GM23248 (cell line): ENCODE results near the gene WBP1L. TPM values are rescaled to one million over a fixed set of nuclear protein-coding genes. Genes with fewer than 3 reads are reported as not detected.
A peak's percentile ranks its signal among the peaks of the same experiment; 100 is the strongest.

Source experiments
- DNase-seq: peaks from one replicate; pipeline ENCODE4 v3.0.0-alpha.2; 2015
- H2AFZ ChIP-seq: fragments of 200-600 bp; sonication (generic); 2 replicates; pipeline ENCODE4 v1.6.1; 2016; ENCODE audit warnings: antibody characterized with exemption
- H3F3A ChIP-seq: fragments of 200-600 bp; sonication (generic); 2 replicates; pipeline ENCODE4 v1.6.1; 2016; ENCODE audit warnings: mild to moderate bottlenecking, antibody characterized with exemption, mixed run types; ENCODE audit not compliant: insufficient read depth
- H3K27ac ChIP-seq: fragments of 200-600 bp; sonication (generic); 2 replicates; pipeline ENCODE4 v1.5.1; 2016; ENCODE audit warnings: mild to moderate bottlenecking
- H3K27me3 ChIP-seq: fragments of 200-600 bp; sonication (generic); replicated peaks from 2 replicates; pipeline ENCODE4 v1.6.1; 2016; ENCODE audit warnings: mild to moderate bottlenecking; ENCODE audit not compliant: insufficient read depth
- H3K36me3 ChIP-seq: fragments of 200-600 bp; sonication (generic); 2 replicates; pipeline ENCODE4 v1.6.1; 2016; ENCODE audit warnings: low read depth, mild to moderate bottlenecking
- H3K4me1 ChIP-seq: fragments of 200-600 bp; sonication (generic); 2 replicates; pipeline ENCODE4 v1.6.1; 2016; ENCODE audit warnings: mild to moderate bottlenecking; ENCODE audit not compliant: insufficient read depth
- H3K4me2 ChIP-seq: fragments of 200-600 bp; sonication (generic); one replicate; pipeline ENCODE4 v1.6.1; 2016; ENCODE audit warnings: mild to moderate bottlenecking; ENCODE audit not compliant: unreplicated experiment
- H3K4me3 ChIP-seq: fragments of 200-600 bp; sonication (generic); 2 replicates; pipeline ENCODE4 v1.5.1; 2016; ENCODE audit warnings: mild to moderate bottlenecking
- H3K79me2 ChIP-seq: fragments of 200-600 bp; sonication (generic); 2 replicates; pipeline ENCODE4 v1.6.1; 2016; ENCODE audit warnings: mild to moderate bottlenecking; ENCODE audit not compliant: insufficient read depth
- H3K9ac ChIP-seq: fragments of 200-600 bp; sonication (generic); 2 replicates; pipeline ENCODE4 v1.6.1; 2016; ENCODE audit warnings: mild to moderate bottlenecking
- H3K9me2 ChIP-seq: fragments of 200-600 bp; sonication (generic); 2 replicates; pipeline ENCODE4 v1.6.1; 2016; ENCODE audit warnings: mixed run types, mild to moderate bottlenecking, moderate library complexity; ENCODE audit not compliant: insufficient read depth
- H3K9me3 ChIP-seq: fragments of 200-600 bp; sonication (generic); one replicate; pipeline ENCODE4 v1.6.1; 2017; ENCODE audit warnings: low read depth
- H4K20me1 ChIP-seq: fragments of 200-600 bp; sonication (generic); 2 replicates; pipeline ENCODE4 v1.6.0; 2016; ENCODE audit not compliant: insufficient read depth
- EZH2 ChIP-seq: fragments of 200-600 bp; sonication (generic); IDR thresholded peaks from 2 replicates; pipeline ENCODE4 v1.6.1; 2018; ENCODE audit warnings: antibody characterized with exemption, mild to moderate bottlenecking; ENCODE audit not compliant: insufficient read depth, poor library complexity, severe bottlenecking
- EZH2phosphoT487 ChIP-seq: fragments of 200-600 bp; sonication (generic); IDR thresholded peaks from 2 replicates; pipeline ENCODE4 v1.6.1; 2018; ENCODE audit warnings: antibody characterized with exemption, moderate library complexity, mild to moderate bottlenecking, low read depth; ENCODE audit not compliant: insufficient read depth
- WGBS, 2 experiments: methylation state at CpG; one replicate each; pipeline ENCODE4 v1.1.6; 2015 to 2017; ENCODE audit warnings: low lambda C conversion rate in 2 of 2, low coverage in 1 of 2; ENCODE audit errors: missing lambda C conversion rate in 2 of 2; 5-methylcytosine and 5-hydroxymethylcytosine counted together
- in situ Hi-C: fragments of 300-500 bp; cut with MboI; formaldehyde crosslinking; loops from 2 replicates; pipeline ENCODE4 v1.15.0; 2020
- polyA plus RNA-seq: library from polyadenylated mRNA; unstranded; fragments of >200 nt; fragmentation: Nextera tagmentation; extraction: Ambion mirVana; gene quantifications from 2 replicates; pipeline ENCODE4 v1.2.1, GENCODE V29; 2016
- total RNA-seq: library from RNA; depleted of rRNA; stranded (reverse); fragments of >200 nt; shearing (Covaris generic); gene quantifications from 2 replicates; pipeline ENCODE4 v1.2.3, GENCODE V29; 2014

The WBP1L gene
- total and polyA plus RNA-seq, 2 experiments from 2014 or later: 21.1 to 57.4 TPM

- no peak overlapping the region for H3K27ac ChIP-seq
- peaks cover 33% of the 10 kb centered on the region; the same call in 1 of the 2 replicates for H3K36me3 ChIP-seq
- H2AFZ ChIP-seq: no peak overlapping the region
- DNase-seq: no peak
- H3K27me3 ChIP-seq: no peaks in the 10 kb centered on the region
- H3K4me2 ChIP-seq: no peak overlapping the region
- no peak overlapping the region for H3K9ac ChIP-seq
- in situ Hi-C loops: no loop called here
- no peak overlapping the region for H3K4me3 ChIP-seq
- WGBS, 2 experiments: 78 to 79% methylated on average over 9 of the region's 9 CpGs
- no peaks in the 10 kb centered on the region for H3K9me3 ChIP-seq
- no peaks in the 10 kb centered on the region for H3K9me2 ChIP-seq
- H3K79me2 ChIP-seq: peaks cover 24% of the 10 kb centered on the region
- TF ChIP-seq EZH2phosphoT487 (no peak), EZH2 (no peak)
- H4K20me1 ChIP-seq: no peaks in the 10 kb centered on the region
- peaks cover 15% of the 10 kb centered on the region for H3K4me1 ChIP-seq
- peaks cover 4% of the 10 kb centered on the region; the same call in 1 of the 2 replicates for H3F3A ChIP-seq
These were observed 68.6 kb downstream of the WBP1L start for GRCh38 chr10:102812231-102812876.

- Histone ChIP-seq H4K20me1 (no peaks in the 10 kb centered on the region), H3K9me2 (no peaks in the 10 kb centered on the region), H3K27ac (no peak overlapping the region), H2AFZ (no peak overlapping the region), H3K9me3 (no peaks in the 10 kb centered on the region), H3K4me2 (no peak overlapping the region), H3K79me2 (peaks cover 18% of the 10 kb centered on the region), H3K27me3 (no peaks in the 10 kb centered on the region), H3K36me3 (peaks cover 33% of the 10 kb centered on the region; the same call in 1 of the 2 replicates), H3F3A (peaks cover 4% of the 10 kb centered on the region; the same call in 1 of the 2 replicates), H3K4me1 (peaks cover 15% of the 10 kb centered on the region), H3K4me3 (no peak overlapping the region), H3K9ac (no peak overlapping the region)
- TF ChIP-seq EZH2phosphoT487: no peak
- no peak for TF ChIP-seq EZH2
- DNase-seq: no peak
- in situ Hi-C loops: no loop called here
- WGBS, 2 experiments: 84 to 87% methylated on average over 16 to 17 of the region's 17 CpGs
These were observed 69.3 kb downstream of the WBP1L start for GRCh38 chr10:102813017-102813541.

GRCh38 chr10:102813734-102814452, 70.1 kb downstream of the WBP1L start:
- Histone ChIP-seq H3K9me2 (no peaks in the 10 kb centered on the region), H3K27me3 (no peaks in the 10 kb centered on the region), H4K20me1 (no peaks in the 10 kb centered on the region), H3K4me2 (no peak overlapping the region), H3K79me2 (peaks cover 11% of the 10 kb centered on the region), H3K9ac (no peak overlapping the region), H3K4me1 (peaks cover 15% of the 10 kb centered on the region), H3K4me3 (no peak overlapping the region), H2AFZ (no peak overlapping the region), H3K27ac (no peak overlapping the region), H3K9me3 (no peaks in the 10 kb centered on the region), H3K36me3 (peaks cover 33% of the 10 kb centered on the region; the same call in 1 of the 2 replicates), H3F3A (peaks cover 4% of the 10 kb centered on the region; the same call in 1 of the 2 replicates)
- in situ Hi-C loops: no loop called here
- 67 to 68% methylated on average over 16 of the region's 16 CpGs for WGBS, 2 experiments
- no peak for TF ChIP-seq EZH2phosphoT487
- TF ChIP-seq EZH2: no peak
- DNase-seq: peak; percentile 28

- H3K27me3 ChIP-seq: no peaks in the 10 kb centered on the region
- no peak for DNase-seq
- peaks cover 15% of the 10 kb centered on the region for H3K4me1 ChIP-seq
- TF ChIP-seq EZH2: no peak
- no peak for TF ChIP-seq EZH2phosphoT487
- no peak overlapping the region for H3K27ac ChIP-seq
- no peak overlapping the region for H3K4me3 ChIP-seq
- H3K9ac ChIP-seq: no peak overlapping the region
- 72 to 75% methylated on average over 8 of the region's 8 CpGs for WGBS, 2 experiments
- no peaks in the 10 kb centered on the region for H3K9me3 ChIP-seq
- no peaks in the 10 kb centered on the region for H3K9me2 ChIP-seq
- H3K36me3 ChIP-seq: peaks cover 33% of the 10 kb centered on the region; the same call in 1 of the 2 replicates
- H3K4me2 ChIP-seq: no peak overlapping the region
- in situ Hi-C loops: no loop called here
- H3F3A ChIP-seq: peaks cover 4% of the 10 kb centered on the region; the same call in 1 of the 2 replicates
- H4K20me1 ChIP-seq: no peaks in the 10 kb centered on the region
- H2AFZ ChIP-seq: no peak overlapping the region
- peaks cover 5% of the 10 kb centered on the region; the same call in 1 of the 2 replicates for H3K79me2 ChIP-seq
These were observed 70.7 kb downstream of the WBP1L start for GRCh38 chr10:102814453-102814871.
